DND-41 (cell line): ENCODE data around the gene ARL5B.

Experiments used
- CTCF ChIP-seq: IDR thresholded peaks from 2 replicates; pipeline ENCODE4 v1.5.1; 2012; ENCODE audit warnings: borderline replicate concordance, low read length, moderate library complexity, mild to moderate bottlenecking; ENCODE audit not compliant: poor library complexity, severe bottlenecking; ENCODE audit errors: extremely low read depth
- EZH2 ChIP-seq: IDR thresholded peaks from 3 replicates; pipeline ENCODE4 v1.6.1; 2012; ENCODE audit warnings: borderline replicate concordance, low read depth, mild to moderate bottlenecking, moderate library complexity, low read length, inconsistent platforms; ENCODE audit not compliant: severe bottlenecking

GRCh38 chr10:18625886-18626285 is 33.3 kb upstream of the ARL5B start:
- no peak for TF ChIP-seq EZH2
- no peak for TF ChIP-seq CTCF
